ENCODE results near the gene USP44. TPM values are rescaled to one million over a fixed set of nuclear protein-coding genes. Genes with fewer than 3 reads are reported as not detected.
A peak's percentile ranks its signal among the peaks of the same experiment; 100 is the strongest.
"Not testable (repeated sequence)": the region's sequence is repeated elsewhere in the genome, so short reads cannot be mapped to it uniquely, and the experiment has no call there.

Gene USP44
- total and polyA plus RNA-seq, 10 donors, result 0.88 to 7.2 (median 3.5) TPM

- Histone ChIP-seq H3K27me3 (replicated peaks in 1 of 7) (no peaks in the 10 kb centered on the region), H3K36me3 (no peaks in the 10 kb centered on the region), H3K9me3 (no peaks in the 10 kb centered on the region), H3K27ac (peak overlapping the region in 4 of 8 donors; percentile 18 to 63 (median 54)), H3K4me1 (peaks cover 0 to 28% (median 9%) of the 10 kb centered on the region in 6 donors), H3K4me3 (peak overlapping the region in 2 of 8 donors; percentile 11 to 12)
- no peak for DNase-seq
- TF ChIP-seq CTCF (IDR thresholded peaks at IDR 0.05 in 8 of 11, conservative IDR thresholded peaks at IDR 0.05 in 3 of 11) (no peak), POLR2A (IDR thresholded peaks at IDR 0.05) (no peak), POLR2AphosphoS5 (IDR thresholded peaks at IDR 0.05) (no peak)
- intact Hi-C loops (cut with DNase I; ENCODE audit: low total_unique reads), result no loop called here
- WGBS, 5 donors, result 27 to 41% (median 30%) methylated on average over 10 of the region's 10 CpGs
Measured at GRCh38 chr12:95573951-95574576, 22.8 kb upstream of the USP44 start.

- 54 to 82% (median 69%) methylated on average over 2 of the region's 2 CpGs for WGBS, 5 donors
- TF ChIP-seq CTCF (IDR thresholded peaks at IDR 0.05 in 8 of 11, conservative IDR thresholded peaks at IDR 0.05 in 3 of 11) (no peak), POLR2A (IDR thresholded peaks at IDR 0.05) (no peak), POLR2AphosphoS5 (IDR thresholded peaks at IDR 0.05) (no peak)
- DNase-seq, result no peak
- H3K27me3 ChIP-seq (replicated peaks in 1 of 7), result no peaks in the 10 kb centered on the region
- no peak overlapping the region for H3K4me3 ChIP-seq
- intact Hi-C loops (cut with DNase I; ENCODE audit: low total_unique reads), result no loop called here
- H3K9me3 ChIP-seq, result no peaks in the 10 kb centered on the region
- peaks cover 0 to 28% (median 9%) of the 10 kb centered on the region in 6 donors for H3K4me1 ChIP-seq
- H3K27ac ChIP-seq, result peak overlapping the region in 5 of 8 donors; percentile 38 to 61 (median 48)
- H3K36me3 ChIP-seq, result no peaks in the 10 kb centered on the region
Measured at GRCh38 chr12:95571369-95571768, 20.1 kb upstream of the USP44 start.

GRCh38 chr12:95568045-95568444 is 16.8 kb upstream of the USP44 start:
- peaks cover 0 to 12% (median 0%) of the 10 kb centered on the region in 6 donors for H3K4me1 ChIP-seq
- H3K27ac ChIP-seq; H3K36me3 ChIP-seq; intact Hi-C loops (cut with DNase I; ENCODE audit: low total_unique reads); H3K9me3 ChIP-seq; H3K4me3 ChIP-seq; H3K27me3 ChIP-seq (replicated peaks in 1 of 7); DNase-seq: not testable (repeated sequence)
- 89 to 94% (median 91%) methylated on average over 10 of the region's 10 CpGs for WGBS, 5 donors

- intact Hi-C loops (cut with DNase I; ENCODE audit: low total_unique reads), result no loop called here
- no peaks in the 10 kb centered on the region for H3K27me3 ChIP-seq (replicated peaks in 1 of 7)
- 67 to 91% (median 90%) methylated on average over 1 of the region's 1 CpG for WGBS, 5 donors
Measured at GRCh38 chr12:95557625-95558024, 6.3 kb upstream of the USP44 start.

More at GRCh38 chr12:95557625-95558024, 6.3 kb upstream of the USP44 start:
- no peaks in the 10 kb centered on the region for H3K9me3 ChIP-seq
- no peak for TF ChIP-seq CTCF (IDR thresholded peaks at IDR 0.05 in 8 of 11, conservative IDR thresholded peaks at IDR 0.05 in 3 of 11)
- no peak for TF ChIP-seq POLR2AphosphoS5 (IDR thresholded peaks at IDR 0.05)
- no peak for TF ChIP-seq POLR2A (IDR thresholded peaks at IDR 0.05)
- no peak for DNase-seq
- no peaks in the 10 kb centered on the region for H3K36me3 ChIP-seq
- H3K27ac ChIP-seq, result no peak overlapping the region
- no peaks in the 10 kb centered on the region for H3K4me1 ChIP-seq
- H3K4me3 ChIP-seq, result no peak overlapping the region

Data from spleen (tissue), 11 donors.